HG03103 (cell line): Measurements from ENCODE around the gene ZNF586.
"Not testable (repeated sequence)": the region's sequence is repeated elsewhere in the genome, so short reads cannot be mapped to it uniquely, and the experiment has no call there.

Experiments
- ATAC-seq: cut with Tn5 transposase; IDR thresholded peaks from one replicate; pipeline ENCODE4 v1.9.1; 2021; ENCODE audit warnings: low read depth; ENCODE audit not compliant: unreplicated experiment

The ZNF586 gene

DNA sequence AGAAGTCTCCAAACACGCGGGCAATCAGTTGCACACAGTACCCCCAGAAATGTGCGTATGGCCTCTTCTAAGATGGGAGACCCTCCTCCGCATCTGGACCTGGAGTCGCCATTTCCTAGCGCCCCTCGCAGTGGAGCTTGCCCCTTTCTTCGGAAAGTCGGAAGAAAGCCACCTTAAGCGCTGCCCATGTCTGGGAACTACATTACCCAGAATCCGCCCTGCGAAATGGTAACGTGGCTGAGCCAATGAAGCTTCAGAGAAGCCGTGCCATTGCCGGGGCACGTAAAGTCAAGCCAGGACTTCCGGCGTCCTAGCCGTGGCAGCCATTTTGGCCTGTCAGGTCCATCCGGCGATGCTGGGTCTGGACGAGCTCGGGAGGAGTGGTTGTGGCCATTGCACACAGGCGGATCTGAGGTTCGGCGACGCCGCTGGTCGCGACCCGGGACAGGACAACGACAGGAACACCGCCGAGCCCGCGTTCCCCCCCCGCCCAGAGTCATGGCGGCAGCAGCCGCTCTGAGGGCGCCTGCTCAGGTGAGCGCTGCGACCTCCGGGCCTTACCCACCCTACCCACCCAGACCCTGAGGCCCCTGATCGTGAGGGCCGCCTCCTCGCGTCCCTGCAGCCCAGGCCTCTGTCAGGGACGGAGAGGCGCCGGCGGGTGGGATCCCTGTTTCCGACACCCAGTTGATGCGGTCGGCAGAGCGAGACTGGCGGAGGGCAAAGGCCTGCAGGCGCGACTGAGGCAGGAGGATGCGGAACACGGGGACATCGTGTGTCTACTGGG lies at the start of gene ZNF586:
Gene ZNF586 (plus strand): TSS at position 332 of the 787 bp plus-strand sequence. CDS start 167 bp downstream, at position 499.
- ATAC-seq, result peak; percentile 100

DNA sequence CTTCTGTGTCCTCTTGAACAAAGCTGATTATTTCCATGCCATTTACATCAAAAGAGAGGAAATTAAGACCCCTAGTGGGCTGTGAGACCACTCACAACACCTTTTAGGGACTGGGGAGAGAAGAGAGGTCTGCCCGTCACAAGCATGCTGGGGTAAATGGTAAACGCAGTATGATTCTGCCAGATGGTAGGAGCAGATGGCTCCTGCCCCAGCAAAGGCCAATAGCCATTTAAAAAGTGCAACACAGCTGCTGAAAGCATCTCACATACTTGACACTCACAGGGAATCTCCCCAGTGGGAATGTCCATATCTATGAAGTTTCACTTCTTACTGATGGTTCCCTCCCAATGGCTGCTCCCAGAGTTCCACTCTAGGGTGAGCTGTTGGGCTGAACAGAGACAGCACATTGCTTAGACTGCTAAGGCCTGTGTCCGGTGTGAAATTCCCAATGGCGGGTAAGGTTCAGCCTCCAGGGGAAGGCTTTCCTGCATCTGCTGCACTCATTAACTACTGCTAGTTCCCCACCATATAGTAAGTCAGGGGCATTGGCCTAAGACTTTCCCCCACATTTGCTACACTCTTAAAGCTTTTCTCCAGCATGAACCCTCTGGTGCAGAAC lies 49.5 kb upstream of the ZNF586 start:
- ATAC-seq, result no peak

DNA sequence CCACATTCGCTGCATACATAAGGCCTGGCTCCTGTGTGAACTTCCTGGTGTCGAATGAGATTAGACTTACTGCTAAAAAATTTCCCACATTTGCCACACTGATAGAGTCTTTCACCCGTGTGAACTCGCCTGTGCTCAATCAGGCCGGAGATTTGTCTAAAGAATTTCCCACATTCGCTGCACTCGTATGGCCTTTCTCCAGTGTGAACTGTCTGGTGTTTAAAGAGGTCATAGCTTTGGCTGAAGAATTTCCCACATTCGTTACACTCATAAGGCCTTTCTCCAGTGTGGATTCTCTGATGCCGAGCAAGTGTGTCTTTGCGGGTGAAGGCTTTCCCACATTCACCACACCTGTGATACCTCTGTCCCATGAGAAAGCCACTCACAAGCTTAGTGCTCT lies 48.6 kb upstream of the ZNF586 start:
- ATAC-seq, result no peak

DNA sequence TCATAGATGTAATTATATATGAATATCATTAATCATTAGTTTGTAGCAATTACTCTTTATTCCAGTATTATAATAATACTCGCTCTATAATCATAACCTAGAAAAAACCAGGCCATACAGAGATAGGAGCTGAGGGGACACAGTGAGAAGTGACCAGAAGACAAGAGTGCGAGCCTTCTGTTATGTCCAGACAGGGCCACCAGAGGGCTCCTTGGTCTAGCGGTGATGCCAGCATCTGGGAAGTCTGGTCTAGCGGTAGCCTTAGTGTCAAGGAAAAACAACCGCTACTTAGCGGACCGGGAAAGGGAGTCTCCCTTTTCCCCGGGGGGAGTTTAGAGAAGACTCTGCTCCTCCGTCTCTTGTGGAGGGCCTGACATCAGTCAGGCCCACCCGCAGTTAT lies 31.2 kb upstream of the ZNF586 start:
- not testable (repeated sequence) for ATAC-seq

DNA sequence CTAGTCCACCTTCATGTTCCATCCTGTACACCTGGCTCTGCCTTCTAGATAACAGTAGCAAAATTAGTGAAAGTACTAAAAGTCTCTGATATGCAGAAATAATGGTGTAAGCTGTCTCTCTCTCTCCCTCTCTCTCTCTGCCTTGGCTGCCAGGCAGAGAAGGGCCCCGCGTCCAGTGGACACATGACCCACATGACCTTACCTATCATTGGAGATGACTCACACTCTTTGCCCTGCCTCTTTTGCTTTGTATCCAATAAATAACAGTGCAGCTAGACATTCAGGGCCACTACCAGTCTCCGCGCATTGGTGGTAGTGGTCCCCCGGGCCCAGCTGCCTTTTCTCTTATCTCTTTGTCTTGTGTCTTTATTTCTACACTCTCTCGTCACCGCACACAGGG lies 30.7 kb upstream of the ZNF586 start:
- ATAC-seq, result not testable (repeated sequence)

DNA sequence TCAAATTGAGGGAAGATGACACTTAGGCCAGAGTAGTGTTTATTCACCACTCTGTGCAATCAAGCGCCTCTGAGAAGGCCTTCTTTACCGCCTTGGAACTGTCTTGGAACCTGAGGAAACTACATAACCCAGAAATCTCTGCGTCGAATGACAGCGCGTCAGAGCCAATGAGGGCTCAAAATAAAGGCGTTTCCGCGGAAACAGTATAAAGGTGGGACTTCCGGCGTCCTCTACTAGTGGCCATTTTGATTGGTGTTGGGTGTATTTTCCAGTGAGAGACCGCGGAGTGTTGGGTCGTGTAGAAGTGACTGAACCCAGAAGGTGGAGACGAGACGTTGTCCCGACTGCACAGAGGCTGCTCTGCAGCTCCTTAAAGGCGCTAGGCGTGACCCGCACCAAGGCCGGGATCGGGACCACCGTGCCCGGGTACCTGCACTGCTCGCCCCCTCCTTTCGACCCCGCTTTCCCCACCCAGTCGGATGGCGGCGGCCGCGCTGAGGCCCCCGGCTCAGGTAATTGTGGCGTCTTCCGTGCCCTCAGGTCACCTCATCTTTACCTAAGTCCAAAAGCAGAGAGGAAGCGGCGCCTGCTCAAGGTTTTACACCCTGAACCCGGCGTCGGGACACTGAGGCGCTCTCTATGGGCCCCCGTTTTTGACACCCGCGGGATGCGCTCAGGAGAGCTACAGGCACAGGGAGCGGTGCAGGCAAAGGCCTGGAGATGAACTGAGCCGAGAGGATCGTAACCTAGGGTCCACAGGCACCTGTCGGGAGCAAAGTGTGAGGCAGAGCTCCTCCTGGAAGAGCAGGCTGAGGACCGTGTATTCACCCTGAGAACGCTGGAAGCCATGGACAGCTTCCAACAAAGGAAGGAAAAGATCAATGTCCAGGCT lies 22.6 kb upstream of the ZNF586 start, which contains the start of gene ZNF776:
Gene ZNF776 (plus strand): TSS at position 236 of the 892 bp plus-strand sequence. CDS start 244 bp downstream, at position 480.
- peak; percentile 94 for ATAC-seq

DNA sequence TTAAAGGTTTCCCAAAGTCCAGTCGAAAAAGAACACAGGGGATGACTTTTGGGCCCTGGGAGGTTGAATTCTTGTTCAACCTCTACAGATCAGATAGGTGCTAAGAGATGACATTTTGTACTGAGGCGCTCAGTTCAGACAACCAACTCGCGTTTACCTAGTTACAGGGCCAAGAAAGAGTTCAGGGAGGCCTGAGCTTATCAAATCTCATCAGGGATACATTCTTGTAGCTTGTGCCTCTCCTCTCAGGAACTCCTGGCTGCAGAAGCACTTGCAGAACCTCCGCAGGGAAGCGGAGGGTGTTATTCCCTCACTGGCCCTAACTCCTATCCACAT lies 22.0 kb upstream of the ZNF586 start:
- ATAC-seq, result no peak

DNA sequence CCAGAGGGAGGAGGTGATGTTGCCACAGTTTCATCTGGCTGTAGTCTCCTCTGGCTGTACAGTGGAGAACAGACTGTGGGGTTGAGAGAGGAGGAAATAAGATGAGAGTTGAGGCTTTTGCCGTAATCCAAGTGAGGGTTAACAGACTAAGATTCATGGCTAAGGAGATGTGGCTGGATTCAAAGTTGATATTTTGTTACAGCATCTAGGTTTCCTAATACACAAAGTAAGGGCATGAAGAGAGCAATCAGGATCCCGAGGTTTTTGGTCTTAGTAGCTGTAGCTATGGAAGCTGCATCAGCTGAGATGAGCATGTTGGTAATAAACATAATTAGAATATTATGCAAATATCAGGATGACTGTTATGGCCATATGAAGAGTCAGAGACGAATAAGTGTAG lies 21.4 kb upstream of the ZNF586 start:
- ATAC-seq, result no peak

DNA sequence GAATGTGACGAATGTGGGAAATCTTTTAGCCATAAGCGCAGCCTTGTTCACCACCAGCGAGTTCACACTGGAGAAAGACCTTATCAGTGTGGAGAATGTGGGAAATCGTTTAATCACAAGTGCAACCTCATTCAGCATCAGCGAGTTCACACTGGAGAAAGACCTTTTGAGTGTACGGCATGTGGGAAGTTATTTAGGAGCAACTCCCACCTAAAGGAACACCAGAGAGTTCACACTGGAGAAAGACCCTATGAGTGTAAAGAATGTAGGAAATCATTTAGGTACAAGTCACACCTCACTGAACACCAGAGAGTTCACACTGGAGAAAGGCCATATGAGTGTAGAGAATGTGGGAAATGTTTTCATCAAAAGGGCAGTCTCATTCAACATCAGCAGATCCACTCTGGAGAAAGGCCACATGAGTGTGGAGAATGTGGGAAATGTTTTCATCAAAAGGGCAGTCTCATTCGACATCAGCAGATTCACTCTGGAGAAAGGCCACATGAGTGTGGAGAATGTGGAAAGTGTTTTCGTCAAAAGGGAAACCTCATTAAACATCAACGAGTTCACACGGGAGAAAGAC lies 15.3 kb upstream of the ZNF586 start:
- no peak for ATAC-seq

DNA sequence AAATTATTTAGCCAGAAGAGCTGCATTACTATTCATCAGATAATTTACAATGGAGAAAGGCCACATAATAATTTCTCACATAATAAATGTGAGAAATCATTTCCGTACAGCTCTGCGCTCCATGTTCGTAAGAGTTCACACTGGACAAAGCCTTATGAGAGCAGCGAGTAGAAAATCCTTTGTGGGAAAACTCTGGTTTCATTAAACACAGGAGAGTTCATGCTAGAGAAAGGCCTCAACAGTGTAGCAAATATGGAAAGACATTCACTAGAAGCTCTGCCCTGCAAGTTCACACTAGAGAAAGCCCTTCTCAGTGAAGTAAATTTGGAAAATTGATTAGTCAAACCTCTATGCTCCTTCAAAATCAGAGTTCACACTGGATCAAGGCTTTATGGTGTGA lies 14.4 kb upstream of the ZNF586 start:
- no peak for ATAC-seq

DNA sequence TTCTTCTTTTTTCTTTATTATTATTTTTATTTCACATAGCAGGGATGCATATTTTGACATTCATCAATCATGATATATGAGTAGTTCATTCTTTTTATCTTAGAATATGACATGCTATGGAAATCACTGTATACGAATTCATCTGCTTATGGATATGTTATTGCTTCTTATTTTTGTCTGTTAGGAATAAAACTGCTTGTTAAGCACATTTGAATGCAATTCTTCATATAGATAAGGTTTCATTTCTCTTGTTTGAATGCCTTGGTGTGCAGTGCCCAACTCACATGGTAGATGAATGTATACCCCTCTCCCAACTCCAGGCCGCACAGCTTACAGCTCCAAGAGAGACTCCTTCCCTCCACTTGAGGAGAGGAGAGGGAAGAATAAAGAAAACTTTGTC lies 11.5 kb upstream of the ZNF586 start:
- ATAC-seq, result no peak

DNA sequence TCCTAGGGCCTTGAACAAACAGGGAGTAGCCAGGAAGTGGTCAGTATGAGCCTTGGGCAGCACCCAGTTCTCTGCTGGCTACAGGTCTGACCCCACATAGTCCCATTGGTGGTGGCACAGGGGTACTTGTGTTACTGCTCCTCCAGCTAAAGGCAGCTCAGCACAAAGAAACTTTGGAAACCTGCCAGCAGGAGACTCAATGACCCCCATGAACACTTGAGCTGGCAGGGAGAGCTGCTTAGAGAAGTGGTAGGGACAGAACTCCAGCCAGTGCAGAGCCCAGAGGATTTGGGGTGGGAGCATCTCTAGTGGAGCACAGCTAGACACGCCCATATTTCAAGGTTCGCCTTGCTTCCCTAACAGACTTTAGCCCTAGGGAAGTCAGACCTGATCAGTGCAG lies 10.4 kb upstream of the ZNF586 start:
- ATAC-seq, result no peak

DNA sequence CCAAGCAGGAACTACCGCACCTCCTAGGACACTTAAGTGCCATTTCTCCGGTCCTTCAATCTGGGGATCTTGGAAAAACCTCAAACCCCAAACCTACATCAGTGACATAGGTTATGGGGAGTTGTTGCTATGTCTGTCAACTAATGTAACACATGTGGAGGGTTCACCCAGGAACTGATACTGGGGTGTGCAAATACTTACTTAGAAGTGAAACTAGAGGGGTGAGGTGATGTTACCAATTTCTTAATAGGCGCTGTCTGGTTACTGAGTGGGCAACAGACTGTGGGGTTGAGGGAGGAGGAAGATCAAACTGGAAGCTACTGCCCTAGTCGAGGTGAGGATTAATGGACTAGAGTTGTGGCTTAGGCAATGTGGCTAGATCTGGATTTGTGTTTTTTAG lies 1.9 kb downstream of the ZNF586 start:
- ATAC-seq, result no peak

DNA sequence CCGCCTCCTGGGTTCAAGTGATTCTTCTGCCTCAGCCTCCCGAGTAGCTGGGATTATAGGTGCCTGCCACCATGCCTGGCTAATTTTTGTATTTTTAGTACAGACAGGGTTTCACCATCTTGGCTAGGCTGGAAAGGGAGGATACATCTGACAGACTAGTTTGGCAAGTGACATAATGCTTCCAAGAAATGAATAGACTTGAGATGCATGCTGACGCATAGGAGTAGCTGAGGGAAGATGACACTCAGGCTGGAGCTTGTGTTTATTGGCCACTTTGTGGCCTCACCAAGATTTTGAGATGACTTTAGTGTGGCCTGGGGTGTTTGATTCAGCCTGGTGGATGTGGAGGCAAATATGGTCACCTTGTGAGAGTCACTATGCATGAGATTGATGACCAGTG lies 4.0 kb downstream of the ZNF586 start:
- ATAC-seq, result no peak

DNA sequence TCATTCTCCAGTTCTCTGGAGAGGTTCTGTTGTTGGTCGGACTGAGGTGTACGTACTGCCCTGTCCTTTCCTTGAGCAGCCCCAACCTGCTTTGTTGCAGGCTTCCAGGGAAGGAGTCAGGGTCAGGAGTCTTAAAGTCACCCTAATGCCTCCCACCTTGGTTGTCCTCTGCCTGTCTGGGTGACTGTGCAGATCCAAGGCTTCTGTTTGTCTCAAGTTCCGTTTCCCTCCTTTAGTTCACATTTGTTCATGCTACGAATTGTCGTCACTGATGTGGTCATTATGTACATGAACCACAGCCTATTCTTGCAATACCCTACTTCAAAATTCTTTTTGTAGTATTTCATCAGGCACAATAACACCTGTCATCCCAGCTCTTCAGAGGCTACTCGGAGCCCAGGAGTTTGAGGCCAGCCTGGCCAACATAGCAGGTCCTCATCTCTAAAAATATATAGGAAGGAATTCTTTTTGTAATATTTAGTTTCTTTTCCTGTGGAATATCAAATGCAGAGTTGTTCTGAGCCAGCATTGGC lies 7.4 kb downstream of the ZNF586 start:
- no peak for ATAC-seq

DNA sequence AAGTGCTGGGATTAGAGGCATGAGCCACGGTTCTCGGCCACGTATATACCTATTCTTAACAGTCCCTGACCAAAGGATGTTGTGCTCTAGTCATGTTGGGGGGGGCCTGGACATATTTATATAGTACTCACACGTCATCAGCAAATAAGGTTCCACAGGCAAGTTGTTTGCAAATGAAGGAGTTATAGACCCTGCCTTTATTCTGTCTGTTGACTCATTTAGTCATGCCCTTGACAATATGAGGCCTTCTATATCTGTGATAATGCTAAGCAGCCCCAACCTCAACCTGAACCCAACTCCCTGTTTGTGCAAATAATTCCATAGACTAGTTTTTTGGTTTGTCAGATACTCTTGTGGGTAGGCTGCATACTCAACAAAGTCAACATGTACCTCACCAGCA lies 8.9 kb downstream of the ZNF586 start:
- ATAC-seq, result no peak

DNA sequence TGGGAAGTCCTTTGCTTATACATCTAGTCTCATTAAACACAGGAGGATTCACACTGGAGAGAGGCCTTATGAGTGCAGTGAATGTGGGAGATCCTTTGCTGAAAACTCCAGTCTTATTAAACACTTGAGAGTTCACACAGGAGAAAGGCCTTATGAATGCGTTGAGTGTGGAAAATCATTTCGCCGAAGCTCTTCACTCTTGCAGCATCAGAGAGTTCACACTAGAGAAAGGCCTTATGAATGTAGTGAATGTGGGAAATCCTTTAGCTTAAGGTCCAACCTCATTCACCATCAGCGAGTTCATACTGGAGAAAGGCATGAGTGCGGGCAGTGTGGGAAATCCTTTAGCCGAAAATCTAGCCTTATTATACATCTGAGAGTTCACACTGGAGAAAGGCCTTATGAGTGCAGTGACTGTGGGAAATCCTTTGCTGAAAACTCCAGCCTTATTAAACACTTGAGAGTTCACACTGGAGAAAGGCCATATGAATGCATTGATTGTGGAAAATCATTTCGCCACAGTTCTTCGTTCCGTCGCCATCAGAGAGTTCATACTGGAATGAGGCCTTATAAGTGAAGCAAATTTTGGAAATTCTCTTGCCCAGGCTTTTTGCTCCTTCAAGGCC lies 9.9 kb downstream of the ZNF586 start:
- no peak for ATAC-seq

DNA sequence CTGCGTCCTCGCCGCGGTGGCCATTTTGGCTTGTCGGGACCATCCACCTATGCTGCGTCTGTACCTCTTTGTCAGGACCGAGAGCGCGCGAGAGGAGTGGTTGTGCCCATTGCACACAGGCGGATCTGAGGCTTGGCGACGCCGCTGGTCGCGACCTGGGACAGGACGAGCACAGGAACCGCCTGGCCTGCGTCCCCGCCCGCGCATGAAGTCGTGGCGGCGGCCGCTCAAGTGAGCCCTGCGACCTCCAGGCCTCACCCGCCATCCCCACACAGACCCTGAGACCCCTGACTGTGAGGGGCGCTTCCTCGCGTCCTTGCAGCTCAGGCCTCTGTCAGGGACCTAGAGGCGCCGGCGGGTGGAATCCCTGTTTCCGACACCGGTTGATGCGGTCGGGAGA lies 16.8 kb downstream of the ZNF586 start:
- ATAC-seq, result no peak

DNA sequence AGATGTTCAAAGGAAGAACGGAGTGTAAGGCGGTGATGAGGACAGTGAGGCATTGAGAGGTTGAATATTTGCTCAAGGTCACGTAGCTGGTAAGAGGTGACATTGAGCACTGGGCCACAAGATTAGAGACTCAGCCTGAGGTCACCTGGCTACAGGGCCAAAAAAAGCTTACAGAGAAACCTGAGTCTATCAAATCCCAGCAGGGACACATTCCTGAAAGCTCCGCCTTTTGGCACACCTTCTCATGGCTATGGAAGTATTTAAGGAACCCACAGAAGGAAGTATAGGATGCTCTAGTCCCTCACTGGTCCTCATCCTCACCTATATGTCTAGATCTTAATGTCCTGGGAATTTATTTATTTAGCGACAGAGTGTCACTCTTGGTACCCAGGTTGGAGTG lies 17.4 kb downstream of the ZNF586 start:
- ATAC-seq, result no peak

DNA sequence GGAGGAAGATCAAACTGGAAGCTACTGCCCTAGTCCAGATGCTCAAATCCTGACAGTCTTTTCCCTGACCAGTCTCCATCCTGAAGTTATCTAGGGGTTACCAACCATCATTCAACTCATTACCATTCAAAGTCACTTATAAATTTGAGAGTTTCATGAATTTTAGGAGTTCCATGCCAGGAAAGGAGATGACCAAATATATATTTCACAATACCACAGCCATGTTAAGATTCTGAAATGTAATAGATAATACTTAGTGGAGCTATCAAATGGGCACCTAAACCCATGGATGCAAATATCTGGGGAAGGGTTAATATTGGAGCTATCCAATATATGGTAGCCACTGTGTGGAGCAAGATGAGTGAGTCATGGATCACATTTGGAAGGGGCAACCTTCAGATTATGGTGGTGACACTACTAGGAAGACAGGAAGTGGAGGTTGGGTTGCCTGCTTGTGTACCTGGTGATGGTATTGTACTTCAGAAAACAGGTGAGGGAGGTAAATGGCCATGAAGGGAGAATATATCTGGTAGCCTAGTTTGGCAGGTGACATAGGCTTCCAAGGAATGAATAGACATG lies 18.7 kb downstream of the ZNF586 start:
- ATAC-seq, result no peak
